ENCODE data around the gene ALDH18A1.

- TF ChIP-seq CTCF (IDR thresholded peaks at IDR 0.05; ENCODE audit: low read depth, low read length) (no peak), EZH2phosphoT487 (IDR thresholded peaks at IDR 0.05; ENCODE audit: low read depth) (no peak)
Measured at GRCh38 chr10:95572131-95572820, 84.2 kb downstream of the ALDH18A1 start.
